HUES6 (cell line): ENCODE data around the gene VAMP3.
"Not testable (repeated sequence)": the region's sequence is repeated elsewhere in the genome, so short reads cannot be mapped to it uniquely, and the experiment has no call there.

Experiments
- H3K27ac ChIP-seq: 2 replicates; pipeline ENCODE4 v1.7.0; 2013; ENCODE audit warnings: low read depth, mild to moderate bottlenecking, low read length, inconsistent platforms
- H3K27me3 ChIP-seq: 2 replicates; pipeline ENCODE4 v1.6.1; 2013; ENCODE audit warnings: low read length; ENCODE audit not compliant: control insufficient read depth, insufficient read depth
- H3K36me3 ChIP-seq: 2 replicates; pipeline ENCODE4 v1.6.1; 2013; ENCODE audit warnings: low read length; ENCODE audit not compliant: control insufficient read depth, insufficient read depth
- H3K4me1 ChIP-seq: 2 replicates; pipeline ENCODE4 v1.6.1; 2013; ENCODE audit warnings: low read length; ENCODE audit not compliant: control insufficient read depth, insufficient read depth
- H3K4me3 ChIP-seq: 2 replicates; pipeline ENCODE4 v1.5.1; 2013; ENCODE audit warnings: low read depth, low read length
- H3K9ac ChIP-seq: one replicate; pipeline ENCODE4 v1.6.1; 2013; ENCODE audit warnings: mild to moderate bottlenecking, low read length
- H3K9me3 ChIP-seq: 2 replicates; pipeline ENCODE4 v1.6.1; 2013; ENCODE audit warnings: low read depth, low read length; ENCODE audit not compliant: control insufficient read depth, insufficient read depth

The VAMP3 gene

GRCh38 chr1:7783826-7784491 lies 12.9 kb downstream of the VAMP3 start, which contains the start of gene PER3:
TSS of gene PER3 (plus strand) at chr1:7784291. CDS start at chr1:7784878, 587 bp downstream.
- H3K9ac ChIP-seq = peak within 1 kb of the TSS; percentile 29
- peak within 1 kb of the TSS; percentile 66 for H3K4me3 ChIP-seq
- H3K27ac ChIP-seq = no peak within 1 kb of the TSS
- H3K9me3 ChIP-seq = peaks cover 19% of the 10 kb centered on the region; the same call in 1 of the 2 replicates
- H3K4me1 ChIP-seq = no peaks in the 10 kb centered on the region
- peaks cover 36% of the 10 kb centered on the region for H3K36me3 ChIP-seq
- H3K27me3 ChIP-seq = peaks cover 12% of the 10 kb centered on the region

- H3K9me3 ChIP-seq = peaks cover 24% of the 10 kb centered on the region
- no peak overlapping the region for H3K9ac ChIP-seq
- peaks cover 12% of the 10 kb centered on the region for H3K27me3 ChIP-seq
- no peaks in the 10 kb centered on the region for H3K4me1 ChIP-seq
- peak overlapping the region; percentile 38 for H3K4me3 ChIP-seq
- H3K36me3 ChIP-seq = peaks cover 37% of the 10 kb centered on the region
- H3K27ac ChIP-seq = no peak overlapping the region
Observed at GRCh38 chr1:7784492-7785071, 13.5 kb downstream of the VAMP3 start.

- H3K36me3 ChIP-seq = peaks cover 36% of the 10 kb centered on the region
- no peak overlapping the region for H3K27ac ChIP-seq
- H3K4me1 ChIP-seq = no peaks in the 10 kb centered on the region
- H3K4me3 ChIP-seq = peak overlapping the region; percentile 38; the same call in 1 of the 2 replicates
- H3K9me3 ChIP-seq = peaks cover 29% of the 10 kb centered on the region
- H3K27me3 ChIP-seq = peaks cover 12% of the 10 kb centered on the region
- H3K9ac ChIP-seq = no peak overlapping the region
Observed at GRCh38 chr1:7785108-7785507, 14.0 kb downstream of the VAMP3 start.

- H3K9me3 ChIP-seq = peaks cover 46% of the 10 kb centered on the region
- H3K27me3 ChIP-seq = peaks cover 12% of the 10 kb centered on the region
- H3K4me3 ChIP-seq = no peak overlapping the region
- H3K4me1 ChIP-seq = no peaks in the 10 kb centered on the region
- H3K27ac ChIP-seq = no peak overlapping the region
- H3K9ac ChIP-seq = no peak overlapping the region
- H3K36me3 ChIP-seq = peaks cover 29% of the 10 kb centered on the region
Observed at GRCh38 chr1:7786795-7787194, 15.7 kb downstream of the VAMP3 start.

GRCh38 chr1:7789828-7790227 lies 18.7 kb downstream of the VAMP3 start:
- H3K27ac ChIP-seq = no peak overlapping the region
- H3K27me3 ChIP-seq = peaks cover 7% of the 10 kb centered on the region
- H3K9me3 ChIP-seq = peaks cover 51% of the 10 kb centered on the region
- peaks cover 37% of the 10 kb centered on the region for H3K36me3 ChIP-seq
- no peaks in the 10 kb centered on the region for H3K4me1 ChIP-seq
- no peak overlapping the region for H3K9ac ChIP-seq
- H3K4me3 ChIP-seq = no peak overlapping the region

GRCh38 chr1:7791027-7791426 lies 19.9 kb downstream of the VAMP3 start:
- not testable (repeated sequence) for H3K4me1 ChIP-seq, H3K4me3 ChIP-seq, H3K27ac ChIP-seq, H3K27me3 ChIP-seq, H3K9ac ChIP-seq
- Histone ChIP-seq H3K36me3 (peaks cover 37% of the 10 kb centered on the region), H3K9me3 (peaks cover 44% of the 10 kb centered on the region)

- no peak overlapping the region for H3K27ac ChIP-seq
- H3K4me1 ChIP-seq = no peaks in the 10 kb centered on the region
- H3K27me3 ChIP-seq = no peaks in the 10 kb centered on the region
- H3K9me3 ChIP-seq = peaks cover 24% of the 10 kb centered on the region
- no peak overlapping the region for H3K4me3 ChIP-seq
- peaks cover 15% of the 10 kb centered on the region for H3K36me3 ChIP-seq
- H3K9ac ChIP-seq = no peak overlapping the region
Observed at GRCh38 chr1:7795406-7795805, 24.3 kb downstream of the VAMP3 start.

GRCh38 chr1:7805460-7805859 lies 34.4 kb downstream of the VAMP3 start:
- Histone ChIP-seq H3K27me3 (no peaks in the 10 kb centered on the region), H3K27ac (no peak overlapping the region), H3K4me3 (no peak overlapping the region), H3K36me3 (peaks cover 12% of the 10 kb centered on the region; the same call in 1 of the 2 replicates), H3K4me1 (no peaks in the 10 kb centered on the region), H3K9me3 (no peaks in the 10 kb centered on the region), H3K9ac (no peak overlapping the region)

GRCh38 chr1:7808253-7808844 lies 37.3 kb downstream of the VAMP3 start:
- Histone ChIP-seq H3K27me3 (no peaks in the 10 kb centered on the region), H3K9me3 (peaks cover 4% of the 10 kb centered on the region), H3K27ac (no peak overlapping the region), H3K4me1 (no peaks in the 10 kb centered on the region), H3K36me3 (peaks cover 9% of the 10 kb centered on the region; the same call in 1 of the 2 replicates), H3K4me3 (no peak overlapping the region), H3K9ac (no peak overlapping the region)

GRCh38 chr1:7809742-7810141 lies 38.6 kb downstream of the VAMP3 start:
- Histone ChIP-seq H3K9ac (no peak overlapping the region), H3K4me3 (no peak overlapping the region), H3K27me3 (no peaks in the 10 kb centered on the region), H3K27ac (no peak overlapping the region), H3K4me1 (no peaks in the 10 kb centered on the region), H3K9me3 (peaks cover 12% of the 10 kb centered on the region), H3K36me3 (peaks cover 14% of the 10 kb centered on the region)

GRCh38 chr1:7810395-7810794 lies 39.3 kb downstream of the VAMP3 start:
- Histone ChIP-seq H3K4me3 (no peak overlapping the region), H3K36me3 (peaks cover 14% of the 10 kb centered on the region), H3K27ac (no peak overlapping the region), H3K27me3 (no peaks in the 10 kb centered on the region), H3K9me3 (peaks cover 14% of the 10 kb centered on the region), H3K9ac (no peak overlapping the region), H3K4me1 (no peaks in the 10 kb centered on the region)
